Jurkat, Clone E6-1 (cell line): Measurements from ENCODE around the gene DPEP3.
"Not testable (repeated sequence)": the region's sequence is repeated elsewhere in the genome, so short reads cannot be mapped to it uniquely, and the experiment has no call there.

Source experiments
- DNase-seq: peaks from one replicate; pipeline ENCODE4 v3.0.0-alpha.2; 2011; ENCODE audit warnings: low read depth, low spot score
- H3K4me3 ChIP-seq: 2 replicates; pipeline ENCODE4 v1.5.1; 2011; ENCODE audit warnings: mild to moderate bottlenecking, low read length, control low read depth, moderate library complexity

Gene DPEP3

GRCh38 chr16:67995423-67995822, 15.1 kb upstream of the DPEP3 start:
- DNase-seq, result no peak
- no peak overlapping the region for H3K4me3 ChIP-seq

- H3K4me3 ChIP-seq, result not testable (repeated sequence)
- peak; percentile 34 for DNase-seq
Observed at GRCh38 chr16:67994040-67994408, 13.7 kb upstream of the DPEP3 start.

GRCh38 chr16:67993207-67994039, 13.1 kb upstream of the DPEP3 start:
- H3K4me3 ChIP-seq, result peak overlapping the region; percentile 38
- peak; percentile 69 for DNase-seq

DNA sequence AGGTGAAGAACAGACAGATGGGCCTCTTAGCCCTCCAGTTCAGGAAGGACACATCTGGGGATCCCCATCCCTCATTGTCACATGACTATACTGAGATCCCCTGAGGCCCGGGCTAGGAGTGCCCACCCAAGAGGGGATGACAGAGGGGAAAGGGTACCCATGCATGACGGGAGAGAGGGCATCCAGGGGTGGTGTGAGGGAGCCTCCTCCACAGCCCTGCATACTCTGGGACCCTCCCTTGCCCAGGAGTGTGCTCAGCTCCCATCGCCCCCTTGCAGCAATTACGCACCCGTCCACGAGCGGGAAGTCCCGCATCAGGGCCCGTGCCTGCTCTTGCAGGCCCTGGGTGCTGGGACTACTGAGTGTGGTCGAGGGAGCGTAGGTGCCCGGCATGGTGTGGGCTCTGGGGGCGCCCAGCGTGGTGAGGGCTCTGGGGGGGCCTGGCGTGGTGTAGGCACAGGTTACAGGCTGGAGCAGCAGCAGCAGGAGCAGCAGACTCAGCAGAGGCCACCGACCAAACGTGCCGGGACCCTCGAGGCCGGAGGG, 12.4 kb upstream of the DPEP3 start:
- H3K4me3 ChIP-seq, result no peak overlapping the region
- no peak for DNase-seq

GRCh38 chr16:67990018-67990386, 9.7 kb upstream of the DPEP3 start:
- H3K4me3 ChIP-seq, result no peak overlapping the region
- DNase-seq, result no peak

DNA sequence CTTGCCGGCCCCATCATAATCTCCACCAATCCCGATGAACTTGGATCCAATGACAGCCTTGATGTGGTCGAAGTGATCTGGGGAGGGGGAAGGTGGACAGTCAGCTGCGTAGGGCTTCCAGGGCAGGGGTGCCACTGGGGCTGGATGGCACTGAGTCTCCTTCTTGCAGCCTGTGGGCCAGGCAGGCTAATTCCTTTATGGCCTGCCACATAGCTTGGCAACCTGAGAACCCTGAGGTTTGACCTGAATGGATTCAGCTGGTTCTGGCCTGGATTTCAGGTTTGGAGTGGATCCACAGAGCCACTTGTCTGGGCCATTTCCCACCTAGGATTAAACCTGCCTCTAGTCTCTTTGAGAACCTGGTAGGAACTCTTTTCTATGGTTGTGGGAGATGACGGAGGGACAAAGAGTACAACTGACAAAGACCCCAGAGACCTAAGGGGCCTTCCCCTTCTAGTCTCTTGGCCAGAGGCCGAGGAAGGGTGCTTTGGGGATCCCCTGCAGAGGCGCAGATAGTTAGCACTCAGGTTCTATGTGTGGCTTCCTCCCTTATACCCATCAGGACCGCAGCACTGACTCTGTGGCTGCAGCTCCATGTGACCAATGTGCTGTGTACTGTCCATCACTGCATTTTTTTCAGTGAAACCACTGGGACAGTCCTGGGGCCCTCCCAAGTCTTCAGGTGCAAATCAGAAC, 9.2 kb upstream of the DPEP3 start:
- no peak overlapping the region for H3K4me3 ChIP-seq
- no peak for DNase-seq

- H3K4me3 ChIP-seq, result no peak overlapping the region
- no peak for DNase-seq
Observed at GRCh38 chr16:67988675-67989074, 8.4 kb upstream of the DPEP3 start.

DNA sequence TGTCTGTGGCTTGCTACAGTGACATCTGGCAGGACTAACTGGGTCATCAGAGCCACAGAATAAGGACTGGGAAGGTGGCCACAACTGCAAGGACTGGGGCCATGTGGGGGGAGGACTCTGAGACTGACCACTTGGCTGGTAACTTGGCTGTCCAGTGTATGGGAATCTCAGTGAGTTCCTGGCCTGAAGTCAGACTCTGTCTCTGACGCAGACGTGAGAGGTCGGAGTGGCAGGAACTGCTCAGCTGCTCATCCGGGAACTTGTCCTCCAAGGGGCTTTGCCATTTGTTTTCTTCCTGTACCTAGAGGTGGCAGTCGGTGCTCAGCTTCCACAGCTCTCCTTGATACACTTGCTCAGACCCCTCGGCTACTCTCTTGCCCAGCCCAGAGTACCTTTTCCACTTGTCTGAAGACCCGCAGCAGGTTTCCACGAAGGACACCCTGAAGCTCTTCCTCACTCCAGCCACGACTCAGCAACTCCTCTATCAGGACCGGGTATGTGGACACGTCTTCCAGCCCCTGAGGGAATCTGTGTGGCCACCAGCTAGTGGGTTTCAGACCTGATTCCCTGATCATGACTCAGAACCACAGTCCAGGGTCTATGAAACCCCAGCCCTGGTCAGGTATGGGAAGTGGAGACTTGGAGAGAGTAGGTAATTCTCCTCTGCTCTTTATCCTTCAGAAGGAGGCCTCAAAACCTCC, 7.3 kb upstream of the DPEP3 start:
- H3K4me3 ChIP-seq, result no peak overlapping the region
- no peak for DNase-seq

GRCh38 chr16:67986949-67987348, 6.7 kb upstream of the DPEP3 start:
- no peak for DNase-seq
- H3K4me3 ChIP-seq, result no peak overlapping the region

DNA sequence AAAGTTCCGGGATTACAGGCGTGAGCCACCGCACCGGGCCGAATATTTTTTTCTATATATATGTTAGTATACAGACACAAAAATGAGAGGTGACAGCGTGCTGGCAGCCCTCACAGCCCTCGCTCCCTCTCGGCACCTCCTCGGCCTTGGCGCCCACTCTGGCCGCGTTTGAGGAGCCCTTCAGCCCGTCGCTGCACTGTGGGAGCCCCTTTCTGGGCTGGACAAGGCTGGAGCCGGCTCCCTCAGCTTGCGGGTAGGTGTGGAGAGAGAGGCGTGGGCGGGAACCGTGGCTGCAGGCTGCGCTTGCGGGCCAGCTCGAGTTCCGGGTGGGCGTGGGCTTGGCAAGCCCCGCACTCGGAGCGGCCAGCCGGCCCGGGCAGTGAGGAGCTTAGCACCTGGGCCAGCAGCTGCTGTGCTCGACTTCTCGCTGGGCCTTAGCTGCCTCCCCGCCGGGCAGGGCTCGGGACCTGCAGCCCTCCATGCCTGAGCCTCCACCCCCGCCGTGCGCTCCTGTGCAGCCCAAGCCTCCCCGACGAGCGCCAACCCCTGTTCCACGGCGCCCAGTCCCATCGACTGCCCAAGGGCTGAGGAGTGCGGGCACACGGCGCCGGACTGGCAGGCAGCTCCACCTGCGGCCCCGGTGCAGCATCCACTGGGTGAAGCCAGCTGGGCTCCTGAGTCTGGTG, 1.9 kb upstream of the DPEP3 start:
- no peak for DNase-seq
- no peak overlapping the region for H3K4me3 ChIP-seq

DNA sequence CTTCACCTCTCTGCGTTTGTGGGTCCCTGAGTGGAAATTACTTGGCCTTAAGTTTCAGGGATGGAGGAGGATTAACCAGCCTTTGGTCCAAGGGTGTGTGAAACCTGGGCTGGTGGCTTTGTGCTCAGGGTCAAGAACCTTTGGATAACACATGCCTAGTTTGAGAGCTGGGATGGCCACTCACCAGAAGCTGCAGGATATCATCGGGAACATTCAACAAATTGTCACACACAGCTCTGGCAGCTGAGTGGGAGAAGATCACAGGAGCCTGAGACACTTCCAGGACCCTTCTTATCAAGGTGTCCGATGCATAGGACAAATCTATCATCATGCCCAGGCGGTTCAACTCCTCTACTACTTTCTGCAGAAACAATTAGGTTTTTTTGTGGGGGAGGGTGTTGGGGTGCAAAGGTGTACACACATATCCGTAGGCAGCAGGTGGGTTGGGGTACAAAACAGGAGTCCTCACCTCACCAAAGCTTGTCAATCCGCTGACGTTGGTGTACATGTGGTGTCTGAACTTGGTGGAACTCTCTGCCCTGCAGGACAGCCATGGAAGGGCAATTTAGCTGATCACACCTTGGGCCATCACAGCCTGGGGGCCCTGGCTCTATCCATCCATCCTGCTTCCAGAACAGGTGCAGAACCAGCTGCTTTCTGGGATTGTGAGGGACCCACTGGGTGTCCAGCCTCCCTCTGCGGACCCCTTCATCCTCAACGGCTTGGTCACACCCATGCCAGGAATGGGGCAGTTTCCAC, 2.7 kb downstream of the DPEP3 start:
- no peak for DNase-seq

GRCh38 chr16:67977005-67977404, 3.3 kb downstream of the DPEP3 start:
- DNase-seq, result no peak

More for the DNA sequence above, 2.7 kb downstream of the DPEP3 start:
- no peak overlapping the region for H3K4me3 ChIP-seq

DNA sequence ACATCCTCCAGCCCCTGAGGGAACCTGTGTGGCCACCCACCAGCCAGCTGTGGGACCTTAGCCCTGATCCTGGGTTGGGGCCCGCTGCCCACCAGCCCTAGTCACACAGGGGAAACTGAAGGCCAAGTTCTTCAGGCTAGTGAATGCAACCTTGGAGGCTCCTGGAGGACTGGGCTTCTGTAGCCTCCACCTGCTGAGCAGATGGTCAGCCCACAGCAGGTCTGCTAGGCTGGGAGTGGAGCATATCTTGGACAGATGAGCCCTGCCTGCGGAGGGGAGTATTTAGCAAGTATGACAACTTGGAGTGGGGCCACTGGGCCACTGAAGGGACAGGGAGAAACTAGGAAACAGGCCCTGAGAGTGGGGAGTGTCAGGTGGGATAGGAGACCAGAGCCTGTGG, 4.1 kb downstream of the DPEP3 start:
- no peak for DNase-seq
- H3K4me3 ChIP-seq, result no peak overlapping the region

More at GRCh38 chr16:67977005-67977404, 3.3 kb downstream of the DPEP3 start:
- H3K4me3 ChIP-seq, result no peak overlapping the region

- no peak for DNase-seq
- H3K4me3 ChIP-seq, result no peak overlapping the region
Observed at GRCh38 chr16:67975321-67976105, 4.8 kb downstream of the DPEP3 start.

GRCh38 chr16:67972285-67972684, 8.0 kb downstream of the DPEP3 start:
- DNase-seq, H3K4me3 ChIP-seq: not testable (repeated sequence)

- no peak for DNase-seq
- no peak overlapping the region for H3K4me3 ChIP-seq
Observed at GRCh38 chr16:67971111-67971510, 9.2 kb downstream of the DPEP3 start.

- peak overlapping the region; percentile 61; the same call in 1 of the 2 replicates for H3K4me3 ChIP-seq
- no peak for DNase-seq
Observed at GRCh38 chr16:67969254-67970039, 10.9 kb downstream of the DPEP3 start.
